Thymus (tissue), 11 donors: ENCODE measurements around the gene YPEL1. TPM values are rescaled to one million over a fixed set of nuclear protein-coding genes. Genes with fewer than 3 reads are reported as not detected.
A peak's percentile ranks its signal among the peaks of the same experiment; 100 is the strongest.
"Not testable (repeated sequence)": the region's sequence is repeated elsewhere in the genome, so short reads cannot be mapped to it uniquely, and the experiment has no call there.

ENCODE experiments used
- DNase-seq, 9 donors: peaks; one replicate each; pipeline ENCODE4 v3.0.0-alpha.2; 2013; ENCODE audit warnings: low spot score in 9 of 9, low read depth in 6 of 9, missing footprints in 1 of 9
- H3K27ac ChIP-seq, 2 donors: one replicate each; pipeline ENCODE4 v1.5.1; 2013; ENCODE audit warnings: control low read depth in 1 of 2, low read depth in 1 of 2, low read length in 1 of 2, mild to moderate bottlenecking in 1 of 2, moderate library complexity in 1 of 2
- H3K27me3 ChIP-seq, 2 donors: one replicate each; pipeline ENCODE4 v1.5.1; 2013; ENCODE audit warnings: low read length in 1 of 2; ENCODE audit not compliant: control insufficient read depth in 2 of 2, insufficient read depth in 1 of 2
- H3K36me3 ChIP-seq, 2 donors: one replicate each; pipeline ENCODE4 v1.5.1; 2013; ENCODE audit warnings: low read length in 1 of 2, mild to moderate bottlenecking in 1 of 2, moderate library complexity in 1 of 2; ENCODE audit not compliant: control insufficient read depth in 2 of 2, insufficient read depth in 2 of 2
- H3K4me1 ChIP-seq, 2 donors: one replicate each; pipeline ENCODE4 v1.5.1; 2013; ENCODE audit warnings: low read length in 2 of 2; ENCODE audit not compliant: control insufficient read depth in 2 of 2, insufficient read depth in 2 of 2
- H3K4me3 ChIP-seq, 2 donors: one replicate each; pipeline ENCODE4 v1.5.1; 2013; ENCODE audit warnings: low read length in 2 of 2, control low read depth in 1 of 2, mild to moderate bottlenecking in 1 of 2
- H3K9me3 ChIP-seq, 2 donors: one replicate each; pipeline ENCODE4 v1.5.1; 2013; ENCODE audit warnings: low read length in 1 of 2, mild to moderate bottlenecking in 1 of 2; ENCODE audit not compliant: control insufficient read depth in 2 of 2, insufficient read depth in 1 of 2
- WGBS: extraction: QIAGEN DNeasy Blood & Tissue Kit; methylation state at CpG from one replicate; pipeline ENCODE4 v1.1.7; 2013; 5-methylcytosine and 5-hydroxymethylcytosine counted together
- polyA plus RNA-seq: library from polyadenylated mRNA; stranded (reverse); fragments of 200-250 nt; gene quantifications from one replicate; pipeline ENCODE4 v1.2.3, GENCODE V29; 2013
- total RNA-seq: library from RNA; stranded (reverse); fragments of 120-200 nt; gene quantifications from one replicate; pipeline ENCODE4 v1.2.4, GENCODE V29; 2013
- donor health status: healthy.

Gene YPEL1
- total and polyA plus RNA-seq, 2 donors, result 9.1 to 14.2 TPM

DNA sequence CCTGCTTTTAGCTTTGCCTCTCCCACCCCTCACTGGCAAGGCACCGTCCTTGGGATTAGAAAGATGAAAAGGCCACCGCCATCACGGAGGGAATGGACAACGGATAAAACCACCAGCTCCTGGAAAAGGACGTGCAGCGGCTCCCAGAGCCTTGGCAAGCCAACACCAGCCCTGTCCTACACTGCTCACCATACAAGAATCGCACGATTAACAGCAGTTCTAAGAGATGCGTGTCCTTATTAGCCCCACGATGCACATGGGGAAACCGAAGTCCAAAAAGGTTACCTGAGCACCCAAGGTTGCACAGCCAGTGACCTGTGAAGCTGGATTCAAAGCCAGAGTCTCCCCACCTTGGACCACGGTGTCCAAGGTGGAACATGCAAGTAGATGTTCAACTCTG, 7.3 kb downstream of the YPEL1 start:
- H3K4me3 ChIP-seq, result no peak overlapping the region
- 81% methylated on average over 12 of the region's 12 CpGs for WGBS
- DNase-seq, result no peak
- H3K9me3 ChIP-seq, result no peaks in the 10 kb centered on the region
- peaks cover 3 to 12% of the 10 kb centered on the region in 2 donors for H3K4me1 ChIP-seq
- H3K36me3 ChIP-seq, result peaks cover 12 to 17% of the 10 kb centered on the region in 2 donors
- no peaks in the 10 kb centered on the region for H3K27me3 ChIP-seq
- no peak overlapping the region for H3K27ac ChIP-seq

DNA sequence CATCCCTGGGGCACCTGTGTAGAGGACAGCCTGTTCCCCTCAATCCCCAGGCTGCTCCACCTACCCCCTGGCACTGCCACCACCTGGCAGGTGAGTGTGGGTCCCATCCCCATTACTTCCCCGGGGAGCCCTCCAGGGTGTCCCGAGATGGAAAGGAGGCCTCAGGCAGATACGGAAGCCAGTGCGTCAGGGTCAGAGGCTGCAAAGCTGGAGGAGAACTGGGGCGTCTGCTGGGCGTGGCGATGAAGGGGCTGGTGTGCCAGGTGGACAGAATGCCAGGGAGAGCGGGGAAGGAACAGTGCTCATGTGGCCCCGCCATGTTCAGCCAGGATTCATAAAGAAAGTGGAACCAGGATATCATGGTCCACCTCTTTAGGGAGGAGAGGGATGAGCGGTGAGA, 7.8 kb downstream of the YPEL1 start:
- DNase-seq, result no peak

DNA sequence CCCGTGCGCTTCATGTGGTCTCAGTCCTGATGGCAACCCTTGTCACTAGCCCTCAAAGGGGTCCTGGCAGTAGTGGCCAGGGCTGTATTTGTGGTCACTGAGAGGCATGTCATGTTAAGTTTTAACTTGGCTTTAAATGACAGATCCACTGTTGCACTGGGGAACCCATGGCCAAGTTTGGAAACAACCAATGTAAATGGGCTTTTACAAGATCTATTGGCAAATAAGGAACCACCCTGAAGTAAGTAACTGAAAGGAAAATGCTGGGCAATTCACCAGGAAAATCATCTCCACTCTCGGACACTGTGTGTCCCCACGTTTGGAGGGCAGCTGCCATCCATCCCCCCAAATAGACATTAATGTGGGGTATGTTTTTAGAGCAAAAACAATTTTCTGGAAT, 8.4 kb downstream of the YPEL1 start:
- peaks cover 3 to 20% of the 10 kb centered on the region in 2 donors for H3K4me1 ChIP-seq
- 95% methylated on average over 4 of the region's 4 CpGs for WGBS
- no peak overlapping the region for H3K27ac ChIP-seq
- no peaks in the 10 kb centered on the region for H3K27me3 ChIP-seq
- H3K4me3 ChIP-seq, result no peak overlapping the region
- DNase-seq, result no peak
- peaks cover 12 to 17% of the 10 kb centered on the region in 2 donors for H3K36me3 ChIP-seq
- H3K9me3 ChIP-seq, result no peaks in the 10 kb centered on the region

More for the DNA sequence above, 7.8 kb downstream of the YPEL1 start:
- Histone ChIP-seq H3K27me3 (no peaks in the 10 kb centered on the region), H3K4me3 (no peak overlapping the region), H3K27ac (no peak overlapping the region), H3K9me3 (no peaks in the 10 kb centered on the region), H3K36me3 (peaks cover 12 to 17% of the 10 kb centered on the region in 2 donors), H3K4me1 (peaks cover 3 to 15% of the 10 kb centered on the region in 2 donors)
- WGBS, result 98% methylated on average over 10 of the region's 10 CpGs

GRCh38 chr22:21726650-21727049, 8.9 kb downstream of the YPEL1 start:
- WGBS, result 29% methylated on average over 5 of the region's 5 CpGs
- no peaks in the 10 kb centered on the region for H3K9me3 ChIP-seq
- no peak overlapping the region for H3K4me3 ChIP-seq
- no peaks in the 10 kb centered on the region for H3K27me3 ChIP-seq
- H3K36me3 ChIP-seq, result peaks cover 12 to 17% of the 10 kb centered on the region in 2 donors
- H3K4me1 ChIP-seq, result peaks cover 3 to 20% of the 10 kb centered on the region in 2 donors
- peak; percentile 40 to 86 (median 55) for DNase-seq
- no peak overlapping the region for H3K27ac ChIP-seq

- 98% methylated on average over 19 of the region's 19 CpGs for WGBS
- no peak for DNase-seq
- no peaks in the 10 kb centered on the region for H3K9me3 ChIP-seq
- H3K4me1 ChIP-seq, result peaks cover 3 to 20% of the 10 kb centered on the region in 2 donors
- H3K27me3 ChIP-seq, result no peaks in the 10 kb centered on the region
- no peak overlapping the region for H3K4me3 ChIP-seq
- H3K27ac ChIP-seq, result no peak overlapping the region
- peaks cover 12 to 17% of the 10 kb centered on the region in 2 donors for H3K36me3 ChIP-seq
Measured at GRCh38 chr22:21725956-21726649, 9.5 kb downstream of the YPEL1 start.

GRCh38 chr22:21724496-21724895, 11.1 kb downstream of the YPEL1 start:
- not testable (repeated sequence) for H3K4me3 ChIP-seq, DNase-seq, H3K27ac ChIP-seq, H3K9me3 ChIP-seq, H3K27me3 ChIP-seq
- Histone ChIP-seq H3K4me1 (peaks cover 3 to 20% of the 10 kb centered on the region in 2 donors), H3K36me3 (peaks cover 3 to 11% of the 10 kb centered on the region in 2 donors)
- WGBS, result 99% methylated on average over 3 of the region's 3 CpGs

DNA sequence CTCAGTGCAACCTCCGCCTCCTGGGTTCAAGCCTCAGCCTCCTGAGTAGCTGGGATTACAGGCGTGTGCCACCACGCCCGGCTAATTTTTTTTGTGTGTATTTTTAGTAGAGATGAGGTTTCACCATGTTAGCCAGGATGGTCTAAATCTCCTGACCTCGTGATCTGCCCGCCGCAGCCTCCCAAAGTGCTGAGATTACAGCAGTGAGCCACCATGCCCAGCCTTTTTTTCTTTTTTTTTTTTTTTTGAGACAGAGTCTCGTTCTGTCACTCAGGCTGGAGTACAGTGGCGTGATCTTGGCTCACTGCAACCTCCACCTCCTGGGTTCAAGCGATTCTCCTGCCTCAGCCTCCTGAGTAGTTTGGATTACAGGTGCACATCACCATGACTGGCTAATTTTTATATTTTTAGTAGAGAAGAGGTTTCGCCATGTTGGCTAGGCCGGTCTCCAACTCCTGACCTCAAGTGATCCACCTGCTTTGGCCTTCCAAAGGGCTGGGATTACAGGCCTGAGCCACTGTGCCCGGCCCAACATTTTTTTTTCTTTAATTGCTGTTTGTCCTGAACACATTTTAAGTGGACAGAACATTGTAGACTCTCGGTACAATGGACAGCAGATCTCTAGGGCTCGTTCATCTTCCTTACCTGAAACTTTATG, 14.3 kb downstream of the YPEL1 start:
- H3K4me1 ChIP-seq, result peaks cover 0 to 10% of the 10 kb centered on the region in 2 donors
- H3K4me3 ChIP-seq, H3K27ac ChIP-seq, H3K27me3 ChIP-seq, H3K9me3 ChIP-seq, DNase-seq, H3K36me3 ChIP-seq: not testable (repeated sequence)
- 98% methylated on average over 15 of the region's 15 CpGs for WGBS

- H3K27me3 ChIP-seq, H3K9me3 ChIP-seq, H3K27ac ChIP-seq, H3K36me3 ChIP-seq, H3K4me1 ChIP-seq, DNase-seq, H3K4me3 ChIP-seq: not testable (repeated sequence)
- WGBS, result 96% methylated on average over 10 of the region's 10 CpGs
Measured at GRCh38 chr22:21720191-21720859, 15.3 kb downstream of the YPEL1 start.

DNA sequence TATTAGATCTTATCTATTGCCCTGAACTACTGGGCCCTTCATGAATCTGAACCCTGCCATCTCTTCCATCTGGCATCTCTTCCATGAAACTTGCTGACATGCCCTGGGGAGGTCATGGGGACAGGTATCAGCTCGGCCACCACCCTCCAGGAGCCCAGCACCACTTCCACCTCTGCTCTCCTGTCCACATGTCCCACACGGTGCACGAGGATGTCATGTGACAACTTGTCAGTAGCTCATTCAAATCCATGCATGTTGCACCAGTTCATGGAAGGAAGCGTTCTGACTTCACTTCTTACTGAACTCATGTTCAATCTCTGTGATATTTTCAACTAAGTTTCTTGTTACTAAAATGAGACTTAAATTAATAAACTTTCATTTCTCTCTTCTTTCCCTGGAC, 16.6 kb downstream of the YPEL1 start:
- Histone ChIP-seq H3K4me1 (peaks cover 0 to 8% of the 10 kb centered on the region in 2 donors), H3K9me3 (no peaks in the 10 kb centered on the region), H3K36me3 (peaks cover 4 to 6% of the 10 kb centered on the region in 2 donors), H3K27ac (peak overlapping the region in 1 of 2 donors; percentile 42), H3K27me3 (no peaks in the 10 kb centered on the region), H3K4me3 (no peak overlapping the region)
- WGBS, result 81% methylated on average over 4 of the region's 4 CpGs
- DNase-seq, result no peak
